22Rv1 (cell line): ENCODE results near the gene MRPL12.

Experiments
- CTCF ChIP-seq: fragments of 450-650 bp; IDR thresholded peaks from 2 replicates; pipeline ENCODE4 v1.5.1; 2017; ENCODE audit warnings: mild to moderate bottlenecking
- ZFX ChIP-seq: fragments of 450-650 bp; IDR thresholded peaks from 2 replicates; pipeline ENCODE4 v1.6.1; 2017; ENCODE audit warnings: antibody characterized with exemption, borderline replicate concordance

- TF ChIP-seq CTCF (no peak), ZFX (no peak)
Measured at GRCh38 chr17:81687770-81688541, 15.2 kb upstream of the MRPL12 start.
